HG03060 (cell line): ENCODE results near the gene TERC.
A peak's percentile ranks its signal among the peaks of the same experiment; 100 is the strongest.
"Not testable (repeated sequence)": the region's sequence is repeated elsewhere in the genome, so short reads cannot be mapped to it uniquely, and the experiment has no call there.

Source experiments
- ATAC-seq: cut with Tn5 transposase; IDR thresholded peaks from one replicate; pipeline ENCODE4 v1.9.1; 2021; ENCODE audit warnings: low read depth, moderate number of reproducible peaks; ENCODE audit not compliant: unreplicated experiment

The TERC gene

DNA sequence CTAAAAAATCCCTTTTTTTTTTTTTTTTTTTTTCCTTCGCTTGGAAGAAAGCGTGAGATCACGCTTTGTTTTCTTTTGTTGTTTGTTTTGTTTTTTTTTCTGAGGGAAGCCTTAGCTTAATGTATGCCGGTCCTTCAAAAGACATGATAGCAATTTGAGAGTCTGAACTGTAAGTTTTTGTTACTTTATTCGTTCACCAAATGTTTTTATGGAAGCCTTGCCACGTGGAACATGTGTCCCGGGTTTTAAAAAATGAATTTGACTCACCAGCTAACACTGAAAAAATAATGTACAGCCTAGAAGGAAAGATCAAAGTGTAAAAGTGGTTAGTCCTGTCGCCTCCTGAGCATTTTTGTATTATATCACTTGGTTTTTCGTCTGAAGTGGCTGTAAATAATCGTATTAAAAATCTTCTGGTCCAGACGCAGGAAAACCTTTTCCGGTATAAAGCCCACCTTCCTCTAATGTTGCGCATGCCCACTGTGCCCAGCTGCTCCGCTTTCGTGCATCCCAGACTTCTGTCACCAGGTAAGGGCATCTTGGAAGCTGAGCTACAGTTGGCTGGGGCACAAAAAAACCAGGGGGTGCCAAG, 7.5 kb upstream of the TERC start:
- peak; percentile 11 for ATAC-seq

- ATAC-seq, result no peak
Observed at GRCh38 chr3:169771497-169772304, 6.8 kb upstream of the TERC start.

DNA sequence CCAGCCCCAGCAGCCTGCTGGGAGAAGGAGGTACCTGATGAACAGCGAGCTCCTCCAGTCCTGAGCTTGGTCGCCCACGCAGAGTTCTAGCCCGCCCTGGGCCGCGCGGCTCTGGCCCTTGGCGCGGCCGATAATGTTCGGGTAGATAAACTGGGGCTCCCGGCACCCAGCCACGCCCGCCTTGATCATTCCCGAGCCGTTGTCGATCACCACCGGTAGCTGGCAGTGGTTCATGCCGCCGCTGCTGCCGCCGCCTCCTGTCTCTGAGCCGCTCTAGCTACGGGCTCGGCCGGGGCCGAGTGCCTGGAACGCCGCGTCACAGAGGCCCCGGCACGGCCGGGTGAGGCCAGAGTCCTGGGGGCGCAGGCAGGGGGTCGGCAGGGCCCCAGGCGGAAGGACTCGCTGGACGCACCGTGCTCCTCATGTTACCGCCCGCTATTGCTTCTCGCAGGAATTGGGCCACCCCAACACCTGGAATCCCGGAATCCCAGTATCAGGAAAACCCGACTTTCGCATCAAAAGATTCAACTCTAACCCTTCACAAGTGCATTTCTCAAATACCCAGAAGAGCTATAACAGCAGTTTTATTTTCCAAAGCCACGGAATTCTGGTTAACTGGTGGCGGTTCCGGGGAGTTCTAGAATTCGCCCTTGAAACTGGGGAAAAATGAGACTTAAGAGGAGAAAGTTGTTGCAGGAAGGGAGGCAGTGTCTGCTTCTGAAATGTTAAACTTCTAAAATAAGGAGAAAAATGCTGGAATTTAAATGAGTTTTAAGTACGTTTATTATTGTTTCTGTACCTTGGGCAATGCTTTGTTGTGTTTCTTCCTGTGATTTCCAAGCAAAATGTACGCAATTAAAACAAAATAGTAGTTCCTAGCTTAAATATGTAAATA, 4.7 kb upstream of the TERC start, which contains the start of gene ACTRT3:
TSS of gene ACTRT3 (minus strand) at position 275 of the 895 bp plus-strand sequence. CDS start at position 234, 41 bp downstream.
- no peak for ATAC-seq

DNA sequence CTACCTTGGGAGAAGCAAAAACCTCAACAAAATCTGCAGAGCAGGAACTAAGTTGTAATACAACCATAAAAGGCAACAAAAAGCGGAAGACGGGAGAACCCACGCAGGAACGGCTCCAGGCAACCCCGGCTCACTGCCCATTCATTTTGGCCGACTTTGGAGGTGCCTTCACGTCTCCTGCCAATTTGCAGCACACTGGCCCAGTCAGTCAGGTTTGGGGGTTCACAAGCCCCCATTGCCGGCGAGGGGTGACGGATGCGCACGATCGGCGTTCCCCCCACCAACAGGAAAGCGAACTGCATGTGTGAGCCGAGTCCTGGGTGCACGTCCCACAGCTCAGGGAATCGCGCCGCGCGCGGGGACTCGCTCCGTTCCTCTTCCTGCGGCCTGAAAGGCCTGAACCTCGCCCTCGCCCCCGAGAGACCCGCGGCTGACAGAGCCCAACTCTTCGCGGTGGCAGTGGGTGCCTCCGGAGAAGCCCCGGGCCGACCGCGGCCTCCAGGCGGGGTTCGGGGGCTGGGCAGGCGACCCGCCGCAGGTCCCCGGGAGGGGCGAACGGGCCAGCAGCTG, 463 bp downstream of the TERC start:
- peak; percentile 33 for ATAC-seq

GRCh38 chr3:169760479-169760878, 4.4 kb downstream of the TERC start:
- ATAC-seq, result no peak

- ATAC-seq, result no peak
Observed at GRCh38 chr3:169759256-169759655, 5.6 kb downstream of the TERC start.

DNA sequence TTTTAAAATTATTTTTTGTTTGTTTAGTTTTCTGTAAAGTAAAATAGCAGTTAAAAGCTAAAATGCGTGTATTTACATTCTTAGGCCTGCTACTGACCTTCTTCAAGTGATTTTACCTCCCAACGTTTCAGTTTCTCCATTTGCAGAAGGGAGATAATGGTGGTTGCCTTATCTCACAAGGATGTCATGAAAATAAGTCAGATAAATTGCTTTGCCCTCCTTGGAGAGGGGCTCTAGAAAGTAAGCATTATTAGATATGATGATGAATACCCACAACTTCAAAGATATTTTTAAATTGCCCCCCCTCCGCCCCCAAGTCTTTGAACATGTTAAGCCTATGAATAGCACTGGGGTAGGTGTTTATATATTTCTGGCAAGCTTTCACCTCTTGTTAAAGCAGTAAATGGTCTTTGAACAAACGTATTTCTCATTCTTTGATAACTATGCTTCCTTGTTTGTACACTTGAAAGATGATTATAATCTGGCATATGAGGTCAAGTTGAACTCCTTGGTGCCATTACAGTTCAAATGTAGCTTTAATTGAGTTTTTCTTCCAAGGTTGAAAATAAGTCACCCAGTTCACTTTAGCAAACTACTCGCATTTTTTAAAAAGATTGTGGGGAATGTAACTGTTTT, 6.4 kb downstream of the TERC start:
- no peak for ATAC-seq

- ATAC-seq, result no peak
Observed at GRCh38 chr3:169755488-169755887, 9.4 kb downstream of the TERC start.

DNA sequence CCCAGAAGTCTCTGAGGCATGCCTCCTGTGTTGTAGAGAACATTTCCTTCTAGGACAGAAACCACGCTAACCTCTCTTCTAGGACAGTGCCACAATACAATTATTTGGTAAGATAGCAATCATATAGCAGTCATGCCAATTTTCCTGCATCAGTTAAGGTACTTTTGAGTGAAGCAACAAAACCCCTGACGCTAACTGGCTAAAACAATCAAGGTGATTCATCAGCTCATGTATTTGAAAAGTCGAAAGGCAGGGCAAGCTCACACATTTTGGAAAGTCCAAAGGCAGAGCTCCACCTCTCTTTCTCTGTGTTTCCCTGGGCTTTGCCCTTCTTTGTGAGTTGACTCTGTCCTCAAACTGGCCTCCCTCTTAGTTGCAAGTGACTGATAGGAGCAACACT, 10.1 kb downstream of the TERC start:
- ATAC-seq, result no peak

DNA sequence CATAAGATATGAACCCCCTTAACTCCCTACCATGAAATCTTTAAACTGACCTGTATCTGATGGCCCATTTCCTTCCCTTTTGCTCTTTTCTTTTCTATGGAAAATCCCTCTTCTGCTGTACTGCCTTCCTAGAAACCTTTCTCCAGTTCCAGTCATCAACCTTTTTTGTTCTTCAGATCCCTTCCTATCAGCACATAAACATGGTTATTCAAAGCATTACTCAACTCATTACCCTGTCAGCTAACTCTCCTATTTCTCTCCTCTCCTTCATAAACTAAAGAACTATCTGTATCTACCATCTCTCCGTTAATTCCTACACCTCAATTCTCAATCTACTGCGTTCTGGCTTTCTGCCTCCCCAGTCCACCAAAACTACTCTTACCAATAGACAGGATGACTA, 13.0 kb downstream of the TERC start:
- ATAC-seq, result no peak

GRCh38 chr3:169750665-169751064, 14.2 kb downstream of the TERC start:
- ATAC-seq, result no peak

DNA sequence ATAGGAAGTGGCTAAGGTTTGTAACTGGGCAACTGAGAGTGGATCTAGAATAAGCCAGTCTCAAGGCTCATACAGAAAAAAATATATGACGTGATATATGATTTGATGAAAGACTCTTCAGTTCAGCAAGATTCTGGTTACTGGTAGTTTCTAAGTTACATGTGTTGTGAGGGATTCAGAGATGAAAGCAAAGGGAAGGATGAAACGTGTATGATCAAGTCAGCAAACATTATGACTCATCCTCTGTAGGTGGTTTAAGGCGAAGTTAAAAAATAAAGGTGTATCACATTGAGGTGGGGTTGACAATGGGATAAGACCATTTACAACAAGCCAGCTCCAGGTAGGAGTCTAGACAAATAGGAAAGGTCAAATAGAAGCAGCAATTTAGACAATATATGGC, 16.2 kb downstream of the TERC start:
- no peak for ATAC-seq

DNA sequence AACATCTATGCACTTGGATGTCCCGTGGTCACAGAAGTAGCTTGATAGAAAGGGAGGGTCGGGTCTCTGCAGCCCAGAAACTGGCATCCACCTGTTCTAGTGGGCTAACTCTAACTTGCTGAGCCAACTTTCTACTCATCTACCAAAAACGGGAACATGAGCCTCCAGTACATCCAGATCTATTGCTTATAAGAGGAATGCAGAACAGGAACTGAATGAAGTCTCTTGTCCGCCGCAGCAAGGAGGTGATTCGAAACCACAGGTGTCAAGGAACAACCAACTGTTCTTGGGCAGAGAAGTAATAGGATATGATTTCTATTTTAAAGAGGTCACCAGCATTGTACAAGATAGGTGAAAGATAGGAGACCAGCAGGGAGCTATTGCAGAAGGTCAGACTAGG, 17.9 kb downstream of the TERC start:
- no peak for ATAC-seq

DNA sequence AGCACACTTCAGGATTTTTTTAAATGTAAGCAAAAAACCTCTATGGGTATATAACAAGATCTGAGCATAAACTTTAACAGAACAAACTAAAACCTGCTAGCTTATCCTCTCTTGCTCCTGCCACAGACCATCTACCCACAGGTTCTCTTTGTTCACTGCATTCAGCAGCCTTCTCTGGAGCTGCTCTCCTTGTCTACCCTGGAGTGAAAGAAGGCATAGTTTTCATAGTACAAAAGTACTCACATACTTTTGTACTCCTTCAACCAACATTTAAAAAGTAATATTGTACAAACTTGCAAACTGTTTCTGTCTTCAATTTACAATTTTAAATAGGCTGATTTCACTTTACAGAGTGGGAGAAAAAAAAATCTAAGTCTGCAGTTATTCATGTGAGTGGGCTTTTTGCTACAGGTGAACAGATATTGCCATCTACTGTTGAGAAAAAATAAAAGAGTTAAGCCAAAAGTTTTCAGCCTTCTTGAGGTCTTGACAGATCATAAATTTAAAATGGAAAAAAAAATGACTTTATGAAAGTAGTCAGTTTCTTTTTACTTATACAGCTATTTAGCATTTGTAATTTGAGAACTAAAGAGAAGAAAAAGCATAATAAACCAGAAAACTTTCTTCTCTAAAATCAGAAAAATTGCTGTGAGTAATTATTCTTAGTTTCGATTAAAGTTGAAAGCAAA, 20.4 kb downstream of the TERC start:
- no peak for ATAC-seq

DNA sequence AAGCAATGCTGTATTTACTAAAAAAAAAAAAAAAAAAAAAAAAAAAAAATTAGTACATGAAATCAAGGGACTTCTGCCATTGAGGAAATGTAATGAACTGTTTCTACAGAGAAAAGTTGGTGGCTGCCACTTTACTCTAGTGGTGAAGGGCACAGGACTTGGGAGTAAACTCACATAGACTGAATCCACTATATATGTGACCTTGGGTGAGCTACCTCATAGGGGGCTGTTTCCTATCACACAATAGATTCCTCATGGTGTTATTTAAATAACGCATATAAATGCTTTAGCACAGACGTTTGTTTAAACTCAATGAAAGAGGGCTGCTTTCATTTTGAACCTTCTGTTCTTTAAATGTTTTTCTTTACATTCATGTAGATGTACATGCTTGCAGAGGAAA, 25.8 kb downstream of the TERC start:
- ATAC-seq, result no peak

GRCh38 chr3:169731857-169732256, 33.0 kb downstream of the TERC start:
- not testable (repeated sequence) for ATAC-seq

GRCh38 chr3:169722724-169723123, 42.1 kb downstream of the TERC start:
- no peak for ATAC-seq

DNA sequence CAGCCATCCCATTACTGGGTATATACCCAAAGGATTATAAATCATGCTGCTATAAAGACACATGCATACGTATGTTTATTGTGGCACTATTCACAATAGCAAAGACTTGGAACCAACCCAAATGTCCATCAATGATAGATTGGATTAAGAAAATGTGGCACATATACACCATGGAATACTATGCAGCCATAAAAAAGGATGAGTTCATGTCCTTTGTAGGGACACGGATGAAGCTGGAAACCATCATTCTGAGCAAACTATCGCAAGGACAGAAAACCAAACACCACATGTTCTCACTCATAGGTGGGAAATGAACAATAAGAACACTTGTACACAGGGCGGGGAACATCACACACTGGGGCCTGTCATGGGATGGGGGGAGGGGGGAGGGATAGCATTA, 46.4 kb downstream of the TERC start:
- not testable (repeated sequence) for ATAC-seq
